ENCODE measurements around the gene TNFSF13B.
"Not testable (repeated sequence)": the region's sequence is repeated elsewhere in the genome, so short reads cannot be mapped to it uniquely, and the experiment has no call there.

Gene TNFSF13B

GRCh38 chr13:108281901-108282300, 12.4 kb downstream of the TNFSF13B start:
- DNase-seq (ENCODE audit: low read depth, low spot score) = no peak

GRCh38 chr13:108283110-108283509, 13.6 kb downstream of the TNFSF13B start:
- no peak for DNase-seq (ENCODE audit: low read depth, low spot score)

- no peak for DNase-seq (ENCODE audit: low read depth, low spot score)
Observed at GRCh38 chr13:108288741-108289140, 19.2 kb downstream of the TNFSF13B start.

- DNase-seq (ENCODE audit: low read depth, low spot score) = no peak
Observed at GRCh38 chr13:108289819-108290218, 20.3 kb downstream of the TNFSF13B start.

GRCh38 chr13:108297114-108297513, 27.6 kb downstream of the TNFSF13B start:
- no peak for DNase-seq (ENCODE audit: low read depth, low spot score)

GRCh38 chr13:108302279-108302678, 32.8 kb downstream of the TNFSF13B start:
- no peak for DNase-seq (ENCODE audit: low read depth, low spot score)

- no peak for DNase-seq (ENCODE audit: low read depth, low spot score)
Observed at GRCh38 chr13:108304170-108305016, 34.9 kb downstream of the TNFSF13B start.

- DNase-seq (ENCODE audit: low read depth, low spot score) = no peak
Observed at GRCh38 chr13:108305655-108306054, 36.1 kb downstream of the TNFSF13B start.

GRCh38 chr13:108306860-108307259, 37.3 kb downstream of the TNFSF13B start:
- no peak for DNase-seq (ENCODE audit: low read depth, low spot score)

- not testable (repeated sequence) for DNase-seq (ENCODE audit: low read depth, low spot score)
Observed at GRCh38 chr13:108311596-108311995, 42.1 kb downstream of the TNFSF13B start.

- no peak for DNase-seq (ENCODE audit: low read depth, low spot score)
Observed at GRCh38 chr13:108313382-108313781, 43.9 kb downstream of the TNFSF13B start.

- no peak for DNase-seq (ENCODE audit: low read depth, low spot score)
Observed at GRCh38 chr13:108315273-108315672, 45.8 kb downstream of the TNFSF13B start.

- no peak for DNase-seq (ENCODE audit: low read depth, low spot score)
Observed at GRCh38 chr13:108315991-108316390, 46.5 kb downstream of the TNFSF13B start.

- no peak for DNase-seq (ENCODE audit: low read depth, low spot score)
Observed at GRCh38 chr13:108316413-108316812, 46.9 kb downstream of the TNFSF13B start.

GRCh38 chr13:108322206-108322824, 52.8 kb downstream of the TNFSF13B start:
- DNase-seq (ENCODE audit: low read depth, low spot score) = no peak

- no peak for DNase-seq (ENCODE audit: low read depth, low spot score)
Observed at GRCh38 chr13:108323031-108323430, 53.5 kb downstream of the TNFSF13B start.

- no peak for DNase-seq (ENCODE audit: low read depth, low spot score)
Observed at GRCh38 chr13:108325863-108326262, 56.3 kb downstream of the TNFSF13B start.

GRCh38 chr13:108326309-108326708, 56.8 kb downstream of the TNFSF13B start:
- DNase-seq (ENCODE audit: low read depth, low spot score) = no peak

- no peak for DNase-seq (ENCODE audit: low read depth, low spot score)
Observed at GRCh38 chr13:108328848-108329247, 59.3 kb downstream of the TNFSF13B start.

- DNase-seq (ENCODE audit: low read depth, low spot score) = no peak
Observed at GRCh38 chr13:108332791-108333190, 63.3 kb downstream of the TNFSF13B start.

GRCh38 chr13:108342369-108343289, 73.1 kb downstream of the TNFSF13B start:
- DNase-seq (ENCODE audit: low read depth, low spot score) = no peak

- DNase-seq (ENCODE audit: low read depth, low spot score) = no peak
Observed at GRCh38 chr13:108345016-108345415, 75.5 kb downstream of the TNFSF13B start.
